DMS53 (cell line): ENCODE data around the gene TOM1L1.

Experiments used
- DNase-seq: peaks from one replicate; lab custom pipeline; 2025; lab: John Stamatoyannopoulos, UW

The TOM1L1 gene

DNA sequence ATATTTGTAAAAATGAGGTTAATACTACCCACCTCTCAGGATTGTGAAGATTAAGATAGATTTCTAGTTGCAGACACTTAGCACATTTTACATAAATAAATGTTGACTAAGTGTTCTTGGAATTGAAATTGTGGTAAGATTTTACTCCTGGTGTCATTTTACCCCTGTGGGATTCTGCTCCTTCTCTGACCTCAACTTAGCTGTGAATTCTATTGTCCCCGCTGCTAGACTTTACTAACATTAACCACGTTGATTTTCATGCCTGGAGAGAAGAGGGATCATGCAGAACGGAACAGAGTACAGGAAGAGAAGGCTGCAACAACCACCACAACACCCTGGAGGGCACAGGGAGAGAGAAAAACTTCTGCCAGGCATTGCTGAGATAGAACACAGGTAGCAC lies 2.1 kb upstream of the TOM1L1 start:
- DNase-seq: no peak

DNA sequence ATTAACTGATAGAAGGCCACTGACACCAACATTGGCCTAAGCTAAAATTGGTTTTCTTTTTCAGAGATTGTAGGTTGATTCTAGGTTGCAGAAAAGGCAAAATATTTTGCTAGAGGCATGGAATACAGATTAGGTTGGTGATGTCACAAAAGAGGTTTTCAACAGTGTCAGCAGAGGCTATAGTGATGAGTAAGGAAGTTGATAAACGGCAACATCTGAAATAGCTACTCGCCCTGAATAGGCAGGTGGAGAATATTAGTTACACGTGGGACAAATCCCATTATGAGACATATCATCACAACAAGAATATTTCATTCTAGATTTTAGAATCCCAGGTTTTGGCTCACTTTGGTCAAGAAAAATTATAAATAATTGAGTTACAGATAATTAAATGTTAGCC lies 1.5 kb upstream of the TOM1L1 start:
- peak; percentile 5 for DNase-seq

DNA sequence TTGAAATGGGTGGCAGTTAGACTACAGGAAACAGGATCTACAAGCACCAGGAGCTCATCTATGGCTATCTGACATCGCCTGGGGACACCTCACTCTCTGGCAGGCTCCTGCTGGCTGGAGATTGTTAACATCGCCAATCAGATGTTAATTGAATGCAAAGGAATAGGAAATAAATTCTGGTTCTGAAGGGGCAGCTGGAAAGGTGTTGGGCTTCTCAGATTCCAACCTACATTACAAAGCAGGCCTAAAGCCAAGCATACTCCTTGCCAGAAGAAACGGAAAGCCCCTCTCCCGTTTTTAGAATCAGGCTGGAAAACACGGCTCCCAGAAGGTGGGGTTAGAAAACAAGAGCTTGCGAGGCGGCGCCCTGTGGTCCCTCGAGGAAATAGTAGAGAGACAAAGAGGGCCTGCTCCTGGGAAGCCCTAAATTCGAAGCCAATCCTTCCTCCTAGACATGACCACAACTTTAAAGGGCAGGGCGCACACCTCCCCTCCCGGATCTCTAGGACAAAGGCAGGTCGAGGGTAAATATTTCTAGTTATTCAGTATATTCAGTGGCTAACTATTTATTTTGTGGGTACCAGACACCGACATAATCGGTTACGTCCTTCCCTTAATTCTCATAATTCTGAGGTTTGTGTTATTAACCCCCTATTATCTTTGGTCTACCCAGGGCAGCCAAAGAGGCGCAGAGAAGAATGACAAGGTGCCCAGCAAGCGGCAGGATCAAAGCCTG lies 763 bp upstream of the TOM1L1 start:
- peak; percentile 60 for DNase-seq

DNA sequence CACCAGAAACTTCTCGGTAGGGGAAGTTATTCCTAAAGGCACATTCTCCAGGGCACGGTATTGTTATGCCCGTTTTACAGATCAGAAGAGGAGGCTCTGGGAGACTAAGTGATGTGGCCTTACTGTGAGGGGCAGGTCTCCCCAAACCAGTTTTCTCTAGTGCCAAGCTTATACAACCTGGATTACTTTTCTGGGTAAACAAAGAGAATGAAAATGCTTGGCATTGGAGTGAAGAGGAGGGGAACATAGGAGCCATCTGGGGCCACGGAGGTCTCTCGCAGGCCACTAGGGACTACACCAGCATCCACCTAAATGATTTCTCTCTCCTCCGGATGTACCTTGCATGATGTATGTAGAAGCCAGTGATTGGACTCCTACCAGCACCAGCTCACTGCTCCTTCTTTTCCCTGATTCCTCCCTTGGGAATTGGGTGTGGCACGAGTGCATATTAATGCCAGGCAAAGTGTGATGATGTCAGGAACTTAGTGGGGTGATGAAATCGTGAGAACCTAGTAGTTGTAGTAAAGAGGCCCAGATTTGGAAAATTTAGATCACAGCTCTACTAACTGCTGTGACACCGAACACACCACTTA lies 674 bp downstream of the TOM1L1 start:
- peak; percentile 67 for DNase-seq

DNA sequence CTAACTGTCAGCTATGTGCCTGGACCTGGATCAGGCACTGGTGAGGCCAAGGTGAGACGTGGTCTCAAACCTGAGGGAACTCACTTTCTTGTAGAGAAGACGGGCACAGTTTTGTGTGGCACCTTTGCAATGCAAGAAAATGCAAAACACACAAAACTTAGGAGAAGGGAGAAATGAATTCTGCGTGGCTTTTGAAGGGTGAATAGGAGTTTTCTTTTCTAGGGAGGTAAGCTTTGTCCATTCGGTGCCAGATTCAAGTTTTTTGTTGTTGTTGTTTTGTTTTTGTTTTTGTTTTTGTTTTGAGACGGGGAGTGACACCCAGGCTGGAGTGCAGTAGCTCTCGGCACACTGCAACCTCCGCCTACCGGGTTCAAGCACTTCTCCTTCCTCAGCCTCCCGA lies 1.4 kb downstream of the TOM1L1 start:
- no peak for DNase-seq

DNA sequence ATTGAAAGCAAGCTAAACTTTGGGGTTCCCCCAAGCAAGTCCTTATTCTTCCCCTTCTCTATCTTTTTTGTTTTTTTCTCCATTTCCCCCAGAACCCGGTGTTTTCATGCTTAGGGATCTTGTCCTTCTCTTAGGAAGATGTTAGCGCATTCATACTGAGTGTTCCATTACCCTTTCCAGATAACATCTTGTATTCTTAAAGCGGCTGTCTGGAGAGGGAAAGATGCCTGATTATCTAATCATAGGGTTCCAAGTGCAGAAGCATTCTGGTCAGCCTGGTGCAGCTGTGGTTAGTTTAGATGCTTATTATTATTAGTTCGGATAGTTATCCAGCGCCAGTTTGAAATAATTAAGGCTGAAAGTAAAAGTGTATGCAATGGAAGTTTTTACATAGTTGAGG lies 2.0 kb downstream of the TOM1L1 start:
- no peak for DNase-seq

DNA sequence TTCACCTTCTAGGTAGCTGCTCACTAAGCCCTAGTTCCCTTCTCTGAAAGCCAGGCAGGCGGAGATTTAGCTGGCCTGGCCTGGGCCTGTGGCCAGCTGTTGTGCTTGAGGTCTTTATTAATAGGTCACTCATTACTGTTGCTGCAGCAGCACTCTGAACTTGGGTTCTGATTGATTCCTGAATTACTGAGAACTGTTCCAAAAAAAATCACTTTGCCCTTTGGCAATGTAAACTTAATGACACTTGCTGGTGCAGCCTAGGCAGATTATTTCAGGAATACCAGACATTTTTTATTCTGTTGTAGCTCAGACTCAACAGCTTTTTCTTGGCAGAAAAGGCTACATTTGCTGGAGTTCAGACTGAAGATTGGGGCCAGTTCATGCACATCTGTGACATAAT lies 2.7 kb downstream of the TOM1L1 start:
- peak; percentile 46 for DNase-seq

DNA sequence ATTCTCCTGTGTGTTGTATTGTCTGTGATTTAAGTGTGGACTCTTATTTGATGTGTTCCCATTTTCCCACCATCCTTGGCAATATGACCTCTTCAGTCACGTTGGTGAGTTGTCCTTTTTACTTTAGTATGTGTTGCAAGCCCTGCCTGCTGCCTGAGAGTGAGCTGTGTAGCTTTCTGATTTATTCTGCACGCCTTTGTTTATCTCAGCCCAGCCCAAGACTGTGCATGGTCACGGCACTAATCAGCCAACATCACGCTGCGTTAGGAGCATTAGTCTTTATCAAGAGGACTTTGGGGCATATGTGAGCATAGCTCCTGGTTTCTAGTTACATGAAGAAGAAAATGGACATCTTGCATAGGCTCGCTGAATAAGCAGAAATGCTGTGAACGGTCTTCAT lies 6.0 kb downstream of the TOM1L1 start:
- DNase-seq: no peak

DNA sequence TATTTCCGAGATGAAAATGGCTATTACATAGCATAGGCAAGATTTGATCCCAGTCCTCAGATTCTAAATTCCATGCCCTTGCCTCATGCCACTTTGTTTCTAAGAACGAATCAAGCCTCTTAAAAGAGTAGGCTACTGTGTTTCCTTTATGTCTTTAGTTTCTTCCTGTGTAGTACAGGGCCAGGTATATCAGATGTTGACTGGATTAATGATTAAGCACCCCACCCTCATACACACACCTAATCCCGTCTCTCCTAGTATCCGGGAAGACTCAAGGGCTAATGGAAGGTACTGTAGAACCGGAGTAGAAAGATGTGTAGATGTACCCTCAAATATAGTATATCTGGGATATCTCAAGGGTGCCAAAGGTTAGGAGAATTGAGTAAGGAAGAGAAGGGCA lies 6.7 kb downstream of the TOM1L1 start:
- peak; percentile 9 for DNase-seq

DNA sequence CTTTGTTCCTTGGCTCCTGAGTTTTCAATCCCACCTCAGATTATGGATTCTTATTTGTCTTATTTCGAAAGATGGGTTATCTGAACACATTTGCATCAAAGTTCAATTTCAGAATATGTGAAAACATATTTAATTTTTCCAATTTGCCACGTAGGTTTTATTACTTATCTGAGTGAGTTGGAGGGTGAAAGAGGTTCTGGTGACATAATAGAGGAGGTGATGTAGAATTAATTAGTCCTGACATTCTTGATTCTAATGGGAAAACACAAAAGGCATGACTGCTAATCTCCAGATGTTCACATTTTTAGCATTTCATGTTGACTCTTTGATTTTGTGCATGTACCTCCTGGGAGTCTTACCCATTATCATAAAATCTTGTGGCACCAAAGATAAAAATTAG lies 9.1 kb downstream of the TOM1L1 start:
- no peak for DNase-seq

DNA sequence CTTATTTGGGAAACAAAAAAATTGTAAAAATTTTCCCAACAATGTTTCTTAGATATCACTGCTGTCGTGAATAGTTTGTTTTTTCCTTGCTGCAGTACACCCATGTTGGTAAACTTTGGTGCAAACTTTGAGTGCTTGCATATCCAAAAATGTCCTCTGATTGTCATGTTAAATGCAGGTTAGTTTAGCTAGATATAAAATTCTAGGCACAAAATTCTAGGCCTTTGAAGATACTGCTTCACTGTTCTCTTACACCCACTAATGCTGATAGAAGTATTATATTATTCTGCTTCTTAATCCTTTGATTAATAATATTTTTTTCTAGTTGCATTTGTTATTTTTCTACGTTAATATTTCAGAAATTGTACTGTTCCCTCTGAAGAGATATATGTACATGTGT lies 16.1 kb downstream of the TOM1L1 start:
- DNase-seq: no peak

DNA sequence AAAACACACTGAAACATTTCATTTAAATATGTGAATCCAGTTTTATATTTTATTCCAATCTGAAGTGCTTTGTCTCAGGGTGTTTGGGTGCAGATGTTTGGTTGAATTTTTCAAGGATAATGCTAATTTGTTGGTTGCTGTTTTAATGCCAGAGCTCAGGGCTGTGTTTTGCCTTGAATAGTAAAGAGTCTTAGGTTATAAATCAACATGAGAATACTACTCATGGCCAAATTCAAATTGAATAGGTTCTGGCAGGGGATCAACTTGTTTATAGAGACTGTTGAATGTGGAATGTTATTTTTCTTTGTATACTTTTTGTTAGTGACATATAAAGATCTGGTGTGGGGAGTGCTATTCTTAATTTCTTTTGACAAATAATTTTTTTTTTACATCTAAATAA lies 18.8 kb downstream of the TOM1L1 start:
- no peak for DNase-seq

DNA sequence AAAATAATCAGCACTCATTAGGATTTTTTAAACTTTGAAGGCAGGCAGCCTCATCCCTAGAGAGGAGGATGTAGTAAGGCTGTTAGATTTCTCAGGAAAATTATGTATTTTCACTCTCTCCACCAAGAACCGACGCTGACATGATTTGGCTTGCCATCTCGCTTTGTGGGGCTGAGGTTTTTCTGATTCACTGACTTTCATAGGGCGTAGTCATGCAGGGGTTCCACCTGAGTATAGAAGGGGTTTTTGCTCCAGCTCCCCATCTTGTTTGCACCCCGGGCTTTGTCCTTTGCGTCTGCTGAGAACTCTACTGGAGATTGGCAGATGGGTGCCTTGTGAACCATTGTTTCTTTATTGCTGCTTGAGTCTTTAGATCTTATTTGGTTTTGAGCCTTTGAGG lies 20.2 kb downstream of the TOM1L1 start:
- DNase-seq: no peak

DNA sequence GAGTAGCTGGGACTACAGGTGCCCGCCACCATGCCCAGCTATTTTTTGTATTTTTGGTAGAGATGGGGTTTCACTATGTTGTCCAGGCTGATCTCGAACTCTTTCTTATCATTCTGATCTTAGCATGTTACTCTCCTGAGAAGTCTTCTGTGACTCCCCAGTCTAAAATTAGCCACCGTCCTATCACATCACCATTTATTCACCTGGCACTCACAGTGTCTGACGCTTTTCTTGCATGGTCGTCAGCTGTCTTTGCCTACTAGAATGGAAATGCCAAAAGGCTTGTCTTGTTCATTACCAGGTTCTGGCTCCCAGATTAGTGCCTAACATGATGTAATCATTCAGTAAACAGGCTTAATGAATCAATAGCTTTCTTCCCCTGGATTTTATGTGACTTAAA lies 23.8 kb downstream of the TOM1L1 start:
- no peak for DNase-seq

DNA sequence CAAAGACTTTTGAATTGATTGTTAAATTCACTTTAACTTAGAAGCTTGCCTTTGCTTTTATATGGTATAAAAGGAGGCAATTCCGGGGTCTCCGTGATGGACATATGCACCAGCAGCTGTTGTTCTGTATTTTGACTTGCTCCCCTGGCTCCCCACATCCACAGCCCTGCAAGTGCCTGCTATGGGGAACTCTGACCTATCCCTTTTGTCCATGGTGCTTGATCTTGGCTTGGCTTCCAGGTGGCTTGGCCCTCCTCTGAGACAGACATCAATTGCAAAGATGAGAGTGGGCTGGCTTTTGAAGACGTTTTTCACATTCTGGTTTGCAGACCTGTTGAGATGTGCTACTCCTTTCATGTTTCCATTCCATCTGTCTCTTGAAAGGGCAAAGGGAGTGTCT lies 26.9 kb downstream of the TOM1L1 start:
- no peak for DNase-seq

DNA sequence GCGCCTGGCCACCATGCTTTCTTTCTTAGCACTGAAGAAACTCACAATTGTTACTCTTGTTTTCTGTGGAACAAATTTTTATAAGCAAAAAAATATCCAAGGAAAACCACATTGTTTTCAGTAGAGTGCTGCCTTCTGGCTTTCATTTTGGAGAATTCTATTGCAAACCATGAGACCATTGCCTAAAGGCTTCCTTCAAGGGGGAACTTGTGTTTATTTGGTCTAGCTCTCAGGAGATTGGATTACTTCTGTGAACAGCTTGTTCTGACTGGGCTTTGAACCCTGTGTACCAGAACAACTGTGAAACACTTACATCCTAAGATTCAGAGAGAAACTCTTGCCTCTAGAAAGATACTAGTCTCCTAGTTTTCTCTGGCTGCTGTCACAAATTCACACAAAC lies 32.1 kb downstream of the TOM1L1 start:
- no peak for DNase-seq

DNA sequence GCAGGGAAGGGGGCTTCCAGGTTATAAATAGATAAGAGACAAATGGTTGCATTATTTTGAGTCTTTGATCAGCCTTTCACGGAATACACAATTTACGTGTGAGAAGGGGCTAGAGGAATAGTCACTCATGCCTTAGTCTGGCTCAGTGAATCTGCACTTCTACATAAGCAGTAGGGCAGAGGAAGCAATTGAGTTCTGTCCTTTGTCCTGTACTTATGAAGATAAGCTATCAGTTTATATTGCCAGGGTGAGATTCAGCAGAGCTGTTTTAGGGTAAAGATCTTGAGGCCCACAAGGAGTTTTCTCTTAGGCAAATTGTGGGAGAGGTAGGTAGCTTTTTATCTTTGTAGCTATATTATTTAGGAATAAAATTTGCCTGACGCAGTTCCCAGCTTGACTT lies 33.3 kb downstream of the TOM1L1 start:
- DNase-seq: no peak

DNA sequence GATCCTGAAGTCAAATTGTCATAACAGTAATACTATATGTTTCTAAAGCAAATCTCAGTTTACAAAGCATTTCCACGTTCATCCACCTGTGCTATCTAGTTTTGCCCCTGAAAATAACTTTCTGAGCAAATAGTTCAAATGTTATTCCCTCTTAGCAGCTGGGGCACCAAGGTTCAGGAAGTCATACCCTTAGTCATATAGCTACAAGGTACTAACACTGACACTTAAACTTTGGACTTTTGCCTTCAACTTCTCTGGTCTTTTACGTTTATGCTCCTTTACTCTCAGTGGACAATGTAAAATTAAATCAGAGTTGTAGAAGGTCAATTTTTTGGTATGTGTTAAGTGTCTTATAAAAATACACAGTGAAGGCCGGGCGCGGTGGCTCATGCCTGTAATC lies 34.8 kb downstream of the TOM1L1 start:
- no peak for DNase-seq

DNA sequence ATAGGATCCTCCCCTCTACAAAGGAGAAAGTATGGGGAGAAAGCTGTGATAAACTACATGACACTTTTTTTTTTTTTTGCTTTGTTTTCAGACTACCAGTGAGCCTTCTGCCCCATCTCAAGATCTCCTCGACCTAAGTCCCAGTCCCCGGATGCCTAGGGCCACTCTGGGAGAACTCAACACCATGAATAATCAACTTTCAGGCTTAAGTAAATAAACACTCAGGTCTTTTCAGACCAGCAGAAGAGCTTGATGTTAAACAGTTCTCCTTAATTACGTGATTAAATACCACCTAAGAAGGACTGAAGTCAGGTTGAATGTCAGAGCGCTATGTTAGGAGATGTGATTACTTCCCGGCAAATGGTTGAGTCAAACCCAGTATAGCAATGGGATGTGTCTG lies 36.4 kb downstream of the TOM1L1 start:
- DNase-seq: no peak

DNA sequence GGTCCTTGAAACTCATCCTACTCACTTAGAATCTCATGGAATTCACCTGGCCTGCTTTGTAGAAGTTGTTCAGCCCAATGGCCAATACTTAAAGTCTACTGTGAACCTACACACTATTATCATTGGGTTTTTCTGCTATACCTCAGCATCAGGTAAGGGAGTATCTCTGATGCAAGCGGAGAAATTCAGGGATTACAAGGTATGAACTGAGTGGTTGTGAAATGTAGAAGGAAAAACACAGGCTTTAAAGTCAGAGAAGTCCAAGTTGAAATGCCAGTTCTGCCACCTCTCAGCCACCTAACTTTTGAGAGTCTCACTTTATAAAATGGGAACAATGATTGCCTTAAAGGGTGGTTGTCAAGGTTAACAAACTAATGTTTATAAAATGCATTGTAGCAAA lies 36.8 kb downstream of the TOM1L1 start:
- no peak for DNase-seq

DNA sequence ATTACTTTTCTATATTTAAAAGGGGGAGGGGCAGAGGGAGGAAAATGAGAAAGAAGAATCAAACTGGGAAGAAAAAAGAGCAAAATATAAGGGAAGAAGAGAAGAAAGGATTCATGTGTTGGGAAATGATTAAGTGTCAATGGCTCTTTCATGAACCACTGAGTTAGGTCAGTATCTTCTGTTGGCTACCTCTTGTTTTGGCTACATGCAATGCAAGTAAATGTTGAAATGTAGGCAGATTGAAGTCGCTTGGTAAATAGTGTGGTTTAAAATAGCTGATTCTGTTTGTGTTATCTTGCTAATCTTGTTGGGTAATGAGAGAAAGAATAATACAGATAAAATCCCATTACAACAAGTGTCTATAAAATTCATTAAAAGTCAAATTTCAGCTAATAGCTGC lies 40.6 kb downstream of the TOM1L1 start:
- no peak for DNase-seq

DNA sequence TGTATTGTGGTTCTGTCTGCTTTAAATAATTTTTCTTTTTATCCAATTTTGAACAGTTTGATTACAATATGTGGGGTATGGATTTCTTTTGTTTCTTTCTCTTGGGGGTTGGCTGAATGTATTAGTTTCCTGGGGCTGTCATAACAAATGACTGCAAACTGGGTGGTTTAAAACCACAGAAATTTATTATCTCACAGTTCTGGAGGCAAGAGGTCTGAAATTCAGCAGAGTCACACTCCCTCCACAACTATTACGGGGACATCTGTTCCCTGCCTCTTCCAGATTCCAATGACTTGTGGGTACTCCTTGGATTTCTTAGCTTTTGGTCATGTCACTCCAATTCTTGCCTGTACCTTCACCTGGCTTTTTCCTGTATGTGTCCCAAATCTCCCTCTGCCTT lies 44.1 kb downstream of the TOM1L1 start:
- no peak for DNase-seq

DNA sequence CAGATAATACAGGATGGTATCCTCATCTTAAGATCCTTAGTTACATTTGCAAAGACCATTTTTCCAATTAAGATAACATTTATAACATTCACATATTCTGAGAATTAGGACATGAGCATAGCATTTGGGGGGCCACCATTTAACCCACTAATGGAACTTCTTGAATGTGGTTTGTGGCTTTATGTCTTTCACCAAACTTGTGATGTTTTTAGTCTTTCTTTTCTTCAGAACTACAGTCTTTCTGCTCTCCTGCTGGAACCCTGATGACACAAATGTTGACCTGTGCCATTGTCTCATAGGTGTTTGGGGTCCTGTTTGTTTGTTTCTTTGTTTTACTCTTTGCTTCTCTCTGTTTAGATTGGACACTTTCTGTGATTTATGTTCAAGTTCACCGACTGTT lies 44.6 kb downstream of the TOM1L1 start:
- no peak for DNase-seq

DNA sequence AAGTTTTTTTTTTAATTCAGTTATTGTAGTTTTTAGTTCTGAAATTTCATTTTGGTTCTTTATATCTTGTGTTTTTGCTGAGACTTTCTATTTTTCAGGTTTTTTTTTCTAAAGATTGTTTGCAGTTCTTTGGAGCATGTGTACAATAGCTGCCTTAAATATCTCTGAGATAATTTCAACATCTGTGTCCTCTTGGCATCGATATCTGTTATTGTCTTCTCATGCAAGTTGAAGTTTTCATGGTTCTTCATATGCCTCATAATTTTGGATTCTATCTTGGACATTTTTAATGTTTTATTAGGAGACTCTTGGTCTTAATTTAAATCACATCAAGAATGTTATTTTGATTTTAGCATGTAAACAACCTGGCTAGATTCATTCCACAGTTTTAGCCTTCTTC lies 45.0 kb downstream of the TOM1L1 start:
- DNase-seq: no peak
